SK-N-MC (cell line): ENCODE data around the gene OTUD3.

Source experiments
- DNase-seq: peaks from one replicate; pipeline ENCODE4 v3.0.0-alpha.2; 2011; ENCODE audit warnings: low read depth, low spot score
- H3K27ac ChIP-seq: fragments of 200-600 bp; sonication (generic); 2 replicates; pipeline ENCODE4 v1.5.1; 2016; ENCODE audit warnings: mixed run types
- H3K36me3 ChIP-seq: fragments of 200-600 bp; sonication (generic); 2 replicates; pipeline ENCODE4 v1.6.1; 2017; ENCODE audit warnings: antibody characterized with exemption, low read length, mixed read lengths; ENCODE audit not compliant: insufficient read depth
- H3K4me3 ChIP-seq: fragments of 200-600 bp; sonication (generic); 2 replicates; pipeline ENCODE4 v1.5.1; 2016
- H3K9ac ChIP-seq: fragments of 200-600 bp; sonication (generic); 2 replicates; pipeline ENCODE4 v1.8.0; 2017; ENCODE audit warnings: mixed run types, mixed read lengths; ENCODE audit not compliant: insufficient read length
- H3K9me3 ChIP-seq: fragments of 200-600 bp; sonication (generic); 2 replicates; pipeline ENCODE4 v1.6.1; 2017; ENCODE audit warnings: low read depth, mild to moderate bottlenecking, antibody characterized with exemption, low read length, moderate library complexity, mixed read lengths
- EZH2 ChIP-seq: fragments of 200-600 bp; sonication (generic); IDR thresholded peaks from one replicate; pipeline ENCODE4 v1.6.1; 2017; ENCODE audit warnings: antibody characterized with exemption
- FOXP2 ChIP-seq: optimal IDR thresholded peaks from 2 replicates; pipeline ENCODE3; 2011; ENCODE audit warnings: mild to moderate bottlenecking, moderate library complexity; ENCODE audit not compliant: insufficient read depth; ENCODE audit errors: extremely low read length, control extremely low read depth
- POLR2AphosphoS5 ChIP-seq: IDR thresholded peaks from 2 replicates; pipeline ENCODE4 v1.6.1; 2012; ENCODE audit warnings: mild to moderate bottlenecking, low read depth, low read length, borderline replicate concordance

Gene OTUD3

GRCh38 chr1:19893687-19894086 is 11.5 kb downstream of the OTUD3 start:
- no peak for DNase-seq
- no peak overlapping the region for H3K9ac ChIP-seq
- H3K9me3 ChIP-seq: no peaks in the 10 kb centered on the region
- no peak for TF ChIP-seq POLR2AphosphoS5
- TF ChIP-seq EZH2: no peak
- no peak for TF ChIP-seq FOXP2
- H3K27ac ChIP-seq: no peak overlapping the region
- no peak overlapping the region for H3K4me3 ChIP-seq
- H3K36me3 ChIP-seq: peaks cover 84% of the 10 kb centered on the region

GRCh38 chr1:19894218-19894617 is 12.0 kb downstream of the OTUD3 start:
- Histone ChIP-seq H3K36me3 (peaks cover 89% of the 10 kb centered on the region), H3K9ac (no peak overlapping the region), H3K27ac (no peak overlapping the region), H3K4me3 (no peak overlapping the region), H3K9me3 (no peaks in the 10 kb centered on the region)
- TF ChIP-seq EZH2 (no peak), FOXP2 (no peak), POLR2AphosphoS5 (no peak)
- no peak for DNase-seq

- no peak overlapping the region for H3K27ac ChIP-seq
- H3K4me3 ChIP-seq: no peak overlapping the region
- H3K36me3 ChIP-seq: peaks cover 92% of the 10 kb centered on the region
Measured at GRCh38 chr1:19901653-19902052, 19.5 kb downstream of the OTUD3 start.

GRCh38 chr1:19903621-19904020 is 21.4 kb downstream of the OTUD3 start:
- Histone ChIP-seq H3K36me3 (peaks cover 93% of the 10 kb centered on the region), H3K27ac (no peak overlapping the region)

More at GRCh38 chr1:19901653-19902052, 19.5 kb downstream of the OTUD3 start:
- Histone ChIP-seq H3K9ac (no peak overlapping the region), H3K9me3 (no peaks in the 10 kb centered on the region)
- no peak for DNase-seq
- no peak for TF ChIP-seq EZH2
- no peak for TF ChIP-seq FOXP2
- no peak for TF ChIP-seq POLR2AphosphoS5

GRCh38 chr1:19907456-19907855 is 25.3 kb downstream of the OTUD3 start:
- H3K27ac ChIP-seq: no peak overlapping the region
- no peak overlapping the region for H3K4me3 ChIP-seq
- H3K9ac ChIP-seq: no peak overlapping the region
- peaks cover 91% of the 10 kb centered on the region for H3K36me3 ChIP-seq
- H3K9me3 ChIP-seq: no peaks in the 10 kb centered on the region
- no peak for DNase-seq
- TF ChIP-seq FOXP2 (no peak), POLR2AphosphoS5 (no peak), EZH2 (no peak)

More at GRCh38 chr1:19903621-19904020, 21.4 kb downstream of the OTUD3 start:
- no peak for TF ChIP-seq FOXP2
- TF ChIP-seq EZH2: no peak
- TF ChIP-seq POLR2AphosphoS5: no peak
- H3K4me3 ChIP-seq: no peak overlapping the region
- DNase-seq: no peak
- no peak overlapping the region for H3K9ac ChIP-seq
- no peaks in the 10 kb centered on the region for H3K9me3 ChIP-seq

GRCh38 chr1:19909392-19909791 is 27.2 kb downstream of the OTUD3 start:
- DNase-seq: no peak
- TF ChIP-seq FOXP2: no peak
- TF ChIP-seq EZH2: no peak
- no peak for TF ChIP-seq POLR2AphosphoS5
- Histone ChIP-seq H3K9me3 (no peaks in the 10 kb centered on the region), H3K9ac (no peak overlapping the region), H3K27ac (no peak overlapping the region), H3K4me3 (no peak overlapping the region), H3K36me3 (peaks cover 96% of the 10 kb centered on the region)

GRCh38 chr1:19909971-19910370 is 27.8 kb downstream of the OTUD3 start:
- no peak overlapping the region for H3K27ac ChIP-seq
- no peak for DNase-seq
- no peak overlapping the region for H3K4me3 ChIP-seq
- TF ChIP-seq EZH2: no peak
- no peak for TF ChIP-seq POLR2AphosphoS5
- TF ChIP-seq FOXP2: no peak
- H3K36me3 ChIP-seq: peaks cover 96% of the 10 kb centered on the region
- H3K9ac ChIP-seq: no peak overlapping the region
- no peaks in the 10 kb centered on the region for H3K9me3 ChIP-seq

GRCh38 chr1:19910650-19911049 is 28.5 kb downstream of the OTUD3 start:
- Histone ChIP-seq H3K9me3 (no peaks in the 10 kb centered on the region), H3K9ac (no peak overlapping the region), H3K36me3 (peaks cover 90% of the 10 kb centered on the region), H3K4me3 (no peak overlapping the region), H3K27ac (no peak overlapping the region)
- DNase-seq: no peak
- no peak for TF ChIP-seq FOXP2
- no peak for TF ChIP-seq EZH2
- no peak for TF ChIP-seq POLR2AphosphoS5

GRCh38 chr1:19918057-19918456 is 35.9 kb downstream of the OTUD3 start:
- peak; percentile 28 for DNase-seq
- no peaks in the 10 kb centered on the region for H3K9me3 ChIP-seq
- no peak overlapping the region for H3K4me3 ChIP-seq
- TF ChIP-seq EZH2 (no peak), POLR2AphosphoS5 (no peak), FOXP2 (no peak)
- peaks cover 19% of the 10 kb centered on the region for H3K36me3 ChIP-seq
- H3K9ac ChIP-seq: no peak overlapping the region
- no peak overlapping the region for H3K27ac ChIP-seq
